ENCODE measurements around the gene PDCD2L. TPM values are rescaled to one million over a fixed set of nuclear protein-coding genes. Genes with fewer than 3 reads are reported as not detected.
A peak's percentile ranks its signal among the peaks of the same experiment; 100 is the strongest.
"Not testable (repeated sequence)": the region's sequence is repeated elsewhere in the genome, so short reads cannot be mapped to it uniquely, and the experiment has no call there.

PDCD2L gene
- total RNA-seq, 1 donor: 11.7 TPM

GRCh38 chr19:34454091-34454490, 49.9 kb downstream of the PDCD2L start:
- TF ChIP-seq, protein P1, sequence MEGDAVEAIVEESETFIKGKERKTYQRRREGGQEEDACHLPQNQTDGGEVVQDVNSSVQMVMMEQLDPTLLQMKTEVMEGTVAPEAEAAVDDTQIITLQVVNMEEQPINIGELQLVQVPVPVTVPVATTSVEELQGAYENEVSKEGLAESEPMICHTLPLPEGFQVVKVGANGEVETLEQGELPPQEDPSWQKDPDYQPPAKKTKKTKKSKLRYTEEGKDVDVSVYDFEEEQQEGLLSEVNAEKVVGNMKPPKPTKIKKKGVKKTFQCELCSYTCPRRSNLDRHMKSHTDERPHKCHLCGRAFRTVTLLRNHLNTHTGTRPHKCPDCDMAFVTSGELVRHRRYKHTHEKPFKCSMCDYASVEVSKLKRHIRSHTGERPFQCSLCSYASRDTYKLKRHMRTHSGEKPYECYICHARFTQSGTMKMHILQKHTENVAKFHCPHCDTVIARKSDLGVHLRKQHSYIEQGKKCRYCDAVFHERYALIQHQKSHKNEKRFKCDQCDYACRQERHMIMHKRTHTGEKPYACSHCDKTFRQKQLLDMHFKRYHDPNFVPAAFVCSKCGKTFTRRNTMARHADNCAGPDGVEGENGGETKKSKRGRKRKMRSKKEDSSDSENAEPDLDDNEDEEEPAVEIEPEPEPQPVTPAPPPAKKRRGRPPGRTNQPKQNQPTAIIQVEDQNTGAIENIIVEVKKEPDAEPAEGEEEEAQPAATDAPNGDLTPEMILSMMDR (IDR thresholded peaks at IDR 0.05; ENCODE audit: insufficient read depth, low read depth, low read length): no peak
- no peak for DNase-seq (ENCODE audit: low read depth)
- no peak overlapping the region for H3K4me3 ChIP-seq (ENCODE audit: low read depth, low read length)

DNA sequence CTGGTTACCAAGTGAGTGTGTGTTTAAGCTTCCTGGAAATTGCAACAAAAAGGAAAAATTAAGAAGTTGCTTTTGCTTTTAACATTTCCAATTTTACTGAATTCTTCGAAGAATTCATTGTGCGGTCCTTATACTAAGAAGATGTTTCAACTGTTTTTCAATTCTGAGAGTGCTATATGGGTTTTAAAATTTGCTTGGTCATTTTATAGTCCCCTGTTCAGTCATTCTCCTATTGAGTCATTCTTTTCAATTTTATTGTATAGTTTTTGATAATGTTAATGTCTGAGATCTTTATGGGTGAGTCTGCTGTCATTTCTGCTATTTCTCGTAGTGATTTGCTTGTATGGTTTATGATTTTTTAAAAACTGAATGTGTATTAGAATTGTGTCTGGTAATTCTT, 50.5 kb downstream of the PDCD2L start:
- H3K4me3 ChIP-seq (ENCODE audit: low read depth, low read length): no peak overlapping the region
- TF ChIP-seq, protein P1 (IDR thresholded peaks at IDR 0.05; ENCODE audit: insufficient read depth, low read depth, low read length): no peak
- DNase-seq (ENCODE audit: low read depth): no peak

DNA sequence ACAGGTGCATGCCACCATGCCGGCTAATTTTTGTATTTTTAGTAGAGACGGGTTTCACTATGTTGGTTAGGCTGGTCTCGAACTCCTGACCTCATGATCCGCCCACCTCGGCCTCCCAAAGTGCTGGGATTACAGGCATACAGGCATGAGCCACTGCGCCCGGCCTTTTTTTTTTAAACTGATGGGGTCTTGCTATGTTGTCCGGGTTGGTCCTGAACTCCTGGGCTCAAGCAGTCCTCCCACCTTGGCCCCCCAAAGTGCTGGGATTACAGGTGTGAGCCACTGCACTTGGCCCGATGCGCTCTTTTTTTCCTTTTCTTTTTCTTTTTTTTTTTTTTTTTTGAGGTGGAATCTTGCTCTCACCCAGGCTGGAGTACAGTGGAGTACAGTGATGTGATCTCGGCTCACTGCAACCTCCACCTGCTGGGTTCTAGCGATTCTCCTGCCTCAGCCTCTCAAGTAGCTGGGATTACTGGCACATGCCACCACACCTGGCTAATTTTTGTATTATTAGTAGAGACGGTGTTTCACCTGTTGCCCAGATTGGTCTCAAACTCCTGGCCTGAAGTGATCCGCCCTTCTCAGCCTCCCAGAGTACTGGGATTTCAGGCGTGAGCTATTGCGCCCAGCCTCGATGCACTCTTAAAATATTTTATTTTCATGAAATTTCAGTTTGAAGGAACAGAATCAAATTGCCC, 51.7 kb downstream of the PDCD2L start:
- H3K4me3 ChIP-seq (ENCODE audit: low read depth, low read length); DNase-seq (ENCODE audit: low read depth): not testable (repeated sequence)

DNA sequence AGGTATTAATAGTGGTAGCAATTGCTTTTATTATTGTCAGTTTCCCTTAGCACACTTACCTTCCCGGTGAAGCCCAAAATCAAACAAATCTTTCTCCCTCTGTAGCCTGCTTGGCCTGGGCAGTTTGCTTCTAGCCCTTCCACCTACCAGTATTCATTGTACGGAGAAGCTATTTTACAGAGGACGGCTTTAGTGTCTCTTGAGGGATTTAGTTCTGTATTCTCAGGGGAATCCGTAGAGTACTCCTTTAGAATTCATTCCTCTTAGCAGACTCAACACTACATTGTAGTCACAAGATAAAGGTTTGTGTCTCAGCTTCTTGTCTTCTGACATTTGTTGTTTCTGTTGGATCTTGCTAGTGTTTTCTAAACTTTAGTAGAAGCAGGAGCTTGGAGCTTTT, 53.2 kb downstream of the PDCD2L start:
- TF ChIP-seq, protein P1 (IDR thresholded peaks at IDR 0.05; ENCODE audit: insufficient read depth, low read depth, low read length): no peak
- DNase-seq (ENCODE audit: low read depth): no peak
- no peak overlapping the region for H3K4me3 ChIP-seq (ENCODE audit: low read depth, low read length)

- no peak overlapping the region for H3K4me3 ChIP-seq (ENCODE audit: low read depth, low read length)
- DNase-seq (ENCODE audit: low read depth): no peak
- TF ChIP-seq, protein P1 (IDR thresholded peaks at IDR 0.05; ENCODE audit: insufficient read depth, low read depth, low read length): no peak
Observed at GRCh38 chr19:34458677-34459076, 54.5 kb downstream of the PDCD2L start.

DNA sequence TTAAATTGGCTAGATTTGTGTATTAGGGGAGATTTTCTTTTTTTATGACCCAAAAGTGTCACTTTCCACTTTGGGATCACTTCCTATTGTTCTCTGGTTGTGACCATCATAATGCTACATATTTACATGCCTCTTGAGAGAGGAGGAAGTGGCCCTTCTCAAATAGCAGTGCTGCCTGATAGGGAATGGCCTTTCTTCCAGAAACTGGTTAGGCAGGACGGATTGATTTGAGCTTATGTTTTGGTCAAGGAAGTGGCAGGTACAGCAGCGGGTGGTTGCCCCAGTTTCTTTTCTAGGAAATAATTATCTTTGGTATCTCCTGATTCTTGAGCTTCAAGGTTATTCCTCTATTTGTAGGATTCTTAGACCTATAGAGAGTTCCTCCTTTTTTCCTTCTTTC, 55.4 kb downstream of the PDCD2L start:
- no peak for DNase-seq (ENCODE audit: low read depth)
- no peak overlapping the region for H3K4me3 ChIP-seq (ENCODE audit: low read depth, low read length)
- TF ChIP-seq, protein P1 (IDR thresholded peaks at IDR 0.05; ENCODE audit: insufficient read depth, low read depth, low read length): no peak

GRCh38 chr19:34461375-34462100, 57.3 kb downstream of the PDCD2L start:
- peak; percentile 68 for DNase-seq (ENCODE audit: low read depth)
- TF ChIP-seq, protein P1 (IDR thresholded peaks at IDR 0.05; ENCODE audit: insufficient read depth, low read depth, low read length): no peak

GRCh38 chr19:34464785-34465184, 60.6 kb downstream of the PDCD2L start:
- not testable (repeated sequence) for H3K4me3 ChIP-seq (ENCODE audit: low read depth, low read length); DNase-seq (ENCODE audit: low read depth)

More at GRCh38 chr19:34461375-34462100, 57.3 kb downstream of the PDCD2L start:
- H3K4me3 ChIP-seq (ENCODE audit: low read depth, low read length): no peak overlapping the region
